Measurements from ENCODE around the gene DYNC1H1.

The DYNC1H1 gene

GRCh38 chr14:101947577-101947903 lies 16.8 kb upstream of the DYNC1H1 start:
- H3K9me3 ChIP-seq (ENCODE audit: control insufficient read depth, low read length) = no peaks in the 10 kb centered on the region
- H3K4me3 ChIP-seq (ENCODE audit: low read length) = peak overlapping the region; percentile 97
- peaks cover 18% of the 10 kb centered on the region for H3K4me1 ChIP-seq (ENCODE audit: control insufficient read depth, insufficient read depth, low read length)
- DNase-seq (ENCODE audit: low read depth) = no peak
- peak overlapping the region; percentile 99 for H3K9ac ChIP-seq (ENCODE audit: low read length)
- H3K27me3 ChIP-seq (replicated peaks; ENCODE audit: control insufficient read depth, insufficient read depth, low read length) = no peaks in the 10 kb centered on the region
- no peaks in the 10 kb centered on the region for H3K36me3 ChIP-seq (ENCODE audit: control insufficient read depth, insufficient read depth, low read length, severe bottlenecking)

GRCh38 chr14:101947904-101948665 lies 16.3 kb upstream of the DYNC1H1 start:
- peak; percentile 100 for DNase-seq (ENCODE audit: low read depth)
- peak overlapping the region; percentile 99 for H3K9ac ChIP-seq (ENCODE audit: low read length)
- no peaks in the 10 kb centered on the region for H3K36me3 ChIP-seq (ENCODE audit: control insufficient read depth, insufficient read depth, low read length, severe bottlenecking)
- H3K27me3 ChIP-seq (replicated peaks; ENCODE audit: control insufficient read depth, insufficient read depth, low read length) = no peaks in the 10 kb centered on the region
- peaks cover 18% of the 10 kb centered on the region for H3K4me1 ChIP-seq (ENCODE audit: control insufficient read depth, insufficient read depth, low read length)
- H3K9me3 ChIP-seq (ENCODE audit: control insufficient read depth, low read length) = no peaks in the 10 kb centered on the region
- peak overlapping the region; percentile 97 for H3K4me3 ChIP-seq (ENCODE audit: low read length)

- no peak for DNase-seq (ENCODE audit: low read depth)
- peak overlapping the region; percentile 99 for H3K9ac ChIP-seq (ENCODE audit: low read length)
- H3K36me3 ChIP-seq (ENCODE audit: control insufficient read depth, insufficient read depth, low read length, severe bottlenecking) = no peaks in the 10 kb centered on the region
- peaks cover 18% of the 10 kb centered on the region for H3K4me1 ChIP-seq (ENCODE audit: control insufficient read depth, insufficient read depth, low read length)
- H3K4me3 ChIP-seq (ENCODE audit: low read length) = peak overlapping the region; percentile 97
- H3K27me3 ChIP-seq (replicated peaks; ENCODE audit: control insufficient read depth, insufficient read depth, low read length) = no peaks in the 10 kb centered on the region
- H3K9me3 ChIP-seq (ENCODE audit: control insufficient read depth, low read length) = no peaks in the 10 kb centered on the region
Observed at GRCh38 chr14:101948666-101949216, 15.6 kb upstream of the DYNC1H1 start.

GRCh38 chr14:101950100-101950499 lies 14.3 kb upstream of the DYNC1H1 start:
- peaks cover 18% of the 10 kb centered on the region for H3K4me1 ChIP-seq (ENCODE audit: control insufficient read depth, insufficient read depth, low read length)
- H3K4me3 ChIP-seq (ENCODE audit: low read length) = no peak overlapping the region
- no peak for DNase-seq (ENCODE audit: low read depth)
- H3K27me3 ChIP-seq (replicated peaks; ENCODE audit: control insufficient read depth, insufficient read depth, low read length) = no peaks in the 10 kb centered on the region
- no peaks in the 10 kb centered on the region for H3K36me3 ChIP-seq (ENCODE audit: control insufficient read depth, insufficient read depth, low read length, severe bottlenecking)
- H3K9me3 ChIP-seq (ENCODE audit: control insufficient read depth, low read length) = no peaks in the 10 kb centered on the region
- peak overlapping the region; percentile 16 for H3K9ac ChIP-seq (ENCODE audit: low read length)

- no peaks in the 10 kb centered on the region for H3K27me3 ChIP-seq (replicated peaks; ENCODE audit: control insufficient read depth, insufficient read depth, low read length)
- DNase-seq (ENCODE audit: low read depth) = no peak
Observed at GRCh38 chr14:101950516-101951215, 13.7 kb upstream of the DYNC1H1 start.

GRCh38 chr14:101953151-101953550 lies 11.2 kb upstream of the DYNC1H1 start:
- no peak overlapping the region for H3K4me3 ChIP-seq (ENCODE audit: low read length)
- peaks cover 18% of the 10 kb centered on the region for H3K4me1 ChIP-seq (ENCODE audit: control insufficient read depth, insufficient read depth, low read length)
- no peak for DNase-seq (ENCODE audit: low read depth)
- no peaks in the 10 kb centered on the region for H3K36me3 ChIP-seq (ENCODE audit: control insufficient read depth, insufficient read depth, low read length, severe bottlenecking)
- H3K27me3 ChIP-seq (replicated peaks; ENCODE audit: control insufficient read depth, insufficient read depth, low read length) = no peaks in the 10 kb centered on the region
- H3K9ac ChIP-seq (ENCODE audit: low read length) = no peak overlapping the region
- H3K9me3 ChIP-seq (ENCODE audit: control insufficient read depth, low read length) = no peaks in the 10 kb centered on the region

More at GRCh38 chr14:101950516-101951215, 13.7 kb upstream of the DYNC1H1 start:
- Histone ChIP-seq H3K4me1 (ENCODE audit: control insufficient read depth, insufficient read depth, low read length) (peaks cover 18% of the 10 kb centered on the region), H3K9me3 (ENCODE audit: control insufficient read depth, low read length) (no peaks in the 10 kb centered on the region), H3K4me3 (ENCODE audit: low read length) (no peak overlapping the region), H3K9ac (ENCODE audit: low read length) (peak overlapping the region; percentile 16), H3K36me3 (ENCODE audit: control insufficient read depth, insufficient read depth, low read length, severe bottlenecking) (no peaks in the 10 kb centered on the region)

GRCh38 chr14:101954501-101954900 lies 9.9 kb upstream of the DYNC1H1 start:
- Histone ChIP-seq H3K27me3 (replicated peaks; ENCODE audit: control insufficient read depth, insufficient read depth, low read length) (no peaks in the 10 kb centered on the region), H3K4me3 (ENCODE audit: low read length) (no peak overlapping the region), H3K4me1 (ENCODE audit: control insufficient read depth, insufficient read depth, low read length) (peaks cover 13% of the 10 kb centered on the region), H3K9ac (ENCODE audit: low read length) (no peak overlapping the region), H3K36me3 (ENCODE audit: control insufficient read depth, insufficient read depth, low read length, severe bottlenecking) (no peaks in the 10 kb centered on the region), H3K9me3 (ENCODE audit: control insufficient read depth, low read length) (no peaks in the 10 kb centered on the region)
- no peak for DNase-seq (ENCODE audit: low read depth)

GRCh38 chr14:101955695-101956161 lies 8.6 kb upstream of the DYNC1H1 start:
- Histone ChIP-seq H3K9ac (ENCODE audit: low read length) (no peak overlapping the region), H3K4me1 (ENCODE audit: control insufficient read depth, insufficient read depth, low read length) (peaks cover 3% of the 10 kb centered on the region), H3K27me3 (replicated peaks; ENCODE audit: control insufficient read depth, insufficient read depth, low read length) (no peaks in the 10 kb centered on the region), H3K36me3 (ENCODE audit: control insufficient read depth, insufficient read depth, low read length, severe bottlenecking) (no peaks in the 10 kb centered on the region), H3K4me3 (ENCODE audit: low read length) (no peak overlapping the region), H3K9me3 (ENCODE audit: control insufficient read depth, low read length) (no peaks in the 10 kb centered on the region)
- no peak for DNase-seq (ENCODE audit: low read depth)

- Histone ChIP-seq H3K36me3 (ENCODE audit: control insufficient read depth, insufficient read depth, low read length, severe bottlenecking) (no peaks in the 10 kb centered on the region), H3K9ac (ENCODE audit: low read length) (no peak overlapping the region), H3K9me3 (ENCODE audit: control insufficient read depth, low read length) (no peaks in the 10 kb centered on the region), H3K27me3 (replicated peaks; ENCODE audit: control insufficient read depth, insufficient read depth, low read length) (no peaks in the 10 kb centered on the region), H3K4me3 (ENCODE audit: low read length) (no peak overlapping the region), H3K4me1 (ENCODE audit: control insufficient read depth, insufficient read depth, low read length) (no peaks in the 10 kb centered on the region)
- no peak for DNase-seq (ENCODE audit: low read depth)
Observed at GRCh38 chr14:101956179-101956885, 8.0 kb upstream of the DYNC1H1 start.

- Histone ChIP-seq H3K27me3 (replicated peaks; ENCODE audit: control insufficient read depth, insufficient read depth, low read length) (no peaks in the 10 kb centered on the region), H3K9ac (ENCODE audit: low read length) (no peak overlapping the region), H3K4me3 (ENCODE audit: low read length) (no peak overlapping the region), H3K36me3 (ENCODE audit: control insufficient read depth, insufficient read depth, low read length, severe bottlenecking) (no peaks in the 10 kb centered on the region), H3K4me1 (ENCODE audit: control insufficient read depth, insufficient read depth, low read length) (peaks cover 6% of the 10 kb centered on the region), H3K9me3 (ENCODE audit: control insufficient read depth, low read length) (no peaks in the 10 kb centered on the region)
- DNase-seq (ENCODE audit: low read depth) = no peak
Observed at GRCh38 chr14:101957406-101958234, 6.8 kb upstream of the DYNC1H1 start.

Measured in adipocyte (in vitro differentiated cells).